BE2C (cell line): ENCODE results near the gene ZSCAN31.

Experiments used
- DNase-seq: peaks from one replicate; pipeline ENCODE4 v3.0.0-alpha.2; 2020
- H3K27me3 ChIP-seq: fragments of 250-450 bp; sonication (Bioruptor Pico); 2 replicates; pipeline ENCODE4 v1.5.1; 2020; ENCODE audit warnings: mild to moderate bottlenecking
- H3K36me3 ChIP-seq: fragments of 250-450 bp; sonication (Bioruptor Pico); 2 replicates; pipeline ENCODE4 v1.5.1; 2020; ENCODE audit warnings: mild to moderate bottlenecking
- H3K4me1 ChIP-seq: fragments of 250-450 bp; sonication (Bioruptor Pico); 2 replicates; pipeline ENCODE4 v1.5.1; 2020
- H3K4me3 ChIP-seq: 2 replicates; pipeline ENCODE4 v1.5.1; 2011; ENCODE audit warnings: low read depth, low read length
- H3K9me3 ChIP-seq: fragments of 250-450 bp; sonication (Bioruptor Pico); 2 replicates; pipeline ENCODE4 v1.5.1; 2020
- TF ChIP-seq, protein P1 (sequence below): IDR thresholded peaks from 2 replicates; pipeline ENCODE4 v1.5.1; 2012; ENCODE audit warnings: mild to moderate bottlenecking, low read depth, low read length

ZSCAN31 gene

DNA sequence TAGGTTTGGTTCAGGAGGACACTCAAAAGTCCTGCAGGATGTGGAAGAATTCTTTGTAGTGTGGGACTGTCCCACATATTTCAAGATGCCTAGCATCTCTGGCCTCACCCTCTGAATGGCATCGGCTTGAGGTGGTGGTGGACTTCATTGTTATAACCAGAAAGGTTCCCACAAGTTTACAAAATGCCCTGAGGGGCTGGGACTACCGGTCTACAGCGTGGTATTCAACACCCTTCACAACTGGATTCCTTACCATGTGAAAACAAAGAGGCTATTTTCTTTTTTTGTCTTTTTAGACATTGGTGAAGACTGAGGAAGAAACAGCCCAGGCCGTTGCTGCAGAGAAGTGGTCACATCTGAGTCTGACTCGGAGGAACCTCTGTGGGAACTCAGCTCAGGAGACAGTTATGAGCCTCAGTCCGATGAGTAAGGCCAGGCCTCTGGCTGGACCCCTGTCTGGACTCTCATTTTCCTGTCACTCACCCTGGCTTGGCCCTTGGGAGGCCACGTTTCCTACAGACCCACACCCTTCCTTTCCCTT, 39.4 kb downstream of the ZSCAN31 start:
- TF ChIP-seq, protein P1, sequence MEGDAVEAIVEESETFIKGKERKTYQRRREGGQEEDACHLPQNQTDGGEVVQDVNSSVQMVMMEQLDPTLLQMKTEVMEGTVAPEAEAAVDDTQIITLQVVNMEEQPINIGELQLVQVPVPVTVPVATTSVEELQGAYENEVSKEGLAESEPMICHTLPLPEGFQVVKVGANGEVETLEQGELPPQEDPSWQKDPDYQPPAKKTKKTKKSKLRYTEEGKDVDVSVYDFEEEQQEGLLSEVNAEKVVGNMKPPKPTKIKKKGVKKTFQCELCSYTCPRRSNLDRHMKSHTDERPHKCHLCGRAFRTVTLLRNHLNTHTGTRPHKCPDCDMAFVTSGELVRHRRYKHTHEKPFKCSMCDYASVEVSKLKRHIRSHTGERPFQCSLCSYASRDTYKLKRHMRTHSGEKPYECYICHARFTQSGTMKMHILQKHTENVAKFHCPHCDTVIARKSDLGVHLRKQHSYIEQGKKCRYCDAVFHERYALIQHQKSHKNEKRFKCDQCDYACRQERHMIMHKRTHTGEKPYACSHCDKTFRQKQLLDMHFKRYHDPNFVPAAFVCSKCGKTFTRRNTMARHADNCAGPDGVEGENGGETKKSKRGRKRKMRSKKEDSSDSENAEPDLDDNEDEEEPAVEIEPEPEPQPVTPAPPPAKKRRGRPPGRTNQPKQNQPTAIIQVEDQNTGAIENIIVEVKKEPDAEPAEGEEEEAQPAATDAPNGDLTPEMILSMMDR: no peak
- H3K4me1 ChIP-seq: no peaks in the 10 kb centered on the region
- DNase-seq: no peak
- no peaks in the 10 kb centered on the region for H3K27me3 ChIP-seq
- no peaks in the 10 kb centered on the region for H3K9me3 ChIP-seq
- H3K4me3 ChIP-seq: no peak overlapping the region
- H3K36me3 ChIP-seq: peaks cover 14% of the 10 kb centered on the region

DNA sequence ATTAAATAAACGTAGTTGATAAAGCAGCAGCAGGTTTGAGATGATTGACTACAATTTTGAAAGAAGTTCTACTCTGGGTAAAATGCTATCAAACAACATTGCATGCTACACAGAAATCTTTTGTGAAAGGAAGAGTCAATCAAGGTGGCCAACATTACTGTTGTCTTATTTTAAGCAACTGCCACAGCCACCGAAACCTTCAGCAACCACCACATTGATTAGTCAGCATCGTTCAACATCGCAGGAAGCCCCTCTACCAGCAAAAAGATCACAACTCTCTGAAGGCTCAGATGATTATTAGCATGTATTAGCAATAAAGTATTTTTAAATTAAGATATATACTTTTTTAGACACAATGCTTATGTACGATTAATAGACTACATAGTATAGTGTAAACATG, 40.6 kb downstream of the ZSCAN31 start:
- peaks cover 14% of the 10 kb centered on the region for H3K36me3 ChIP-seq
- TF ChIP-seq, protein P1: no peak
- no peaks in the 10 kb centered on the region for H3K4me1 ChIP-seq
- no peaks in the 10 kb centered on the region for H3K27me3 ChIP-seq
- no peak for DNase-seq
- no peaks in the 10 kb centered on the region for H3K9me3 ChIP-seq
- H3K4me3 ChIP-seq: no peak overlapping the region

DNA sequence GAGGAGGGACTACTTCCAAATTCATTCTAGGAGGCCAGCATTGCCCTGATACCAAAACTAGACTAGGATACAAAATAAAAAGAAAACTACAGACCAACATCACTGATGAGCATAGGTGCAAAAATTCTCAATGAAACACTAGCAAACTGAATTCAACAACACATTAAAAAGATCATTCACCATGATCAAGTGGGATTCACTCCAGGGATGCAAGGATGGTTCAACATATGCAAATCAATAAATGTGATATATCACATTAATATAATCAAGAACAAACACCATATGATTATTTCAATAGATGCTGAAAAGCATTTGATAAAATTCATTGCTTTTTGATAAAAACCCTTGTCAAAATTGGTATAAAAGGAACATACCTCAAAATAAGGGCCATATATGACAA, 44.4 kb downstream of the ZSCAN31 start:
- H3K4me1 ChIP-seq: no peaks in the 10 kb centered on the region
- H3K27me3 ChIP-seq: no peaks in the 10 kb centered on the region
- DNase-seq: no peak
- TF ChIP-seq, protein P1: no peak
- no peak overlapping the region for H3K4me3 ChIP-seq
- H3K36me3 ChIP-seq: peaks cover 21% of the 10 kb centered on the region
- no peaks in the 10 kb centered on the region for H3K9me3 ChIP-seq

DNA sequence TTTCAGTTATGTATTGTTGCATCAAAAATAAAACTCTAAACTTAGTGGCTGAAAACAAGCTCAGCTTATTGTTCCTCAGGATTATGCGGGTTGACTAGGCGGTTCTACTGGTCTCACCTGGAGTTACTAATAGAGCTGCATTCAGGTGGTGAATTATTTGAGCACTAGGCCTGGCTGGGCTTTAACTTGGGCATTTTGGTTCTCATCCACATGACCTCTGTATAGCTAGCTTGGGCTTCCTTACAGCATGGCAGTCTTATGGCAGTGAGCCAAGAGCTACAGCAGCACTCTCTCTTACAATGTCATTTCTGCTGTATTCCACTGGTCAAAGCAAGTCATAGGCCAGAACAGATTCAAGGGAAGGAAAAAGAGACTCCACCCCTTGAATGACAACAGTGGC, 53.0 kb downstream of the ZSCAN31 start:
- no peaks in the 10 kb centered on the region for H3K9me3 ChIP-seq
- no peaks in the 10 kb centered on the region for H3K27me3 ChIP-seq
- TF ChIP-seq, protein P1: no peak
- H3K36me3 ChIP-seq: peaks cover 28% of the 10 kb centered on the region
- no peaks in the 10 kb centered on the region for H3K4me1 ChIP-seq
- peak overlapping the region; percentile 12; the same call in 1 of the 2 replicates for H3K4me3 ChIP-seq
- DNase-seq: no peak

DNA sequence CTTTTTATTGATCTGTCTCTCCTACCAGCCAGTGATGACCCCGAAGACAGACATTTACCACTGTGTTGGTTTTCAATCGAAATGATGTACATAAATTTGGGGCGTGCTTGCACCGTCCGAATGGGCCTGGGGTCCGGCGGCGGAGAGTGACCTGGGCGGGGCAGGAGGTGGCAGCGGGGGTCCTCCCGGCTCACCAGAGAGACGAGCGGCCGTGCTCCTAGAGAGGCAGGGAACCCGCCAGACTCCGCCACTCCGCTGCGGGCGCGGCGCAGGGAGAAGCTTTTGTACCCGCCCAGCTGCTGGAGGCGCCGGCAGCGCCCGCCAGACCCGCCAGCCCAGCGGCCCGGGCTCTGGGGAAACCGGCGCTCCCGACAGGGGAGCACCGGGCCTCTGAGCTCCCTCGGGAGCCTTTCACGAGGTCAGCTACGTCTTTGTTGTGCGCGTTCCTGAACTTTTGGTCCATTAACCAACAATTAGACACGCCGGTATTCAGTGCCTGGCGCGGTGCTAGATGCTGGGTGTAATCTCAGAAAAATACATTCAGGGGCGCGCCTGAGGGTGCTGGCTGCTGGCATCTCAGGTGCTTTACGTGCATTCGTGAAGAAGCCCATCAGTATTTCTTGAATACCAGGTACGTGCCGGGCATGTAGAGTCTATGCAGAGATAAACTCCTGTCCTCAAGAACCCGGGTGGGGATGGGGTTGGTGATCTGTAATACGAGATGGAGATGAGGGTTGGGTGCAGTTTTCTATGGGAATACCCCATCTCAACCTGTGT, 54.5 kb downstream of the ZSCAN31 start, which contains the start of gene PGBD1:
Gene PGBD1, plus strand, starts transcription at position 285 of the 777 bp plus-strand sequence. CDS start 2,242 bp downstream, outside the sequence.
- TF ChIP-seq, protein P1: no peak
- Histone ChIP-seq H3K4me1 (no peaks in the 10 kb centered on the region), H3K9me3 (no peaks in the 10 kb centered on the region), H3K4me3 (peak within 1 kb of the TSS; percentile 95), H3K27me3 (no peaks in the 10 kb centered on the region), H3K36me3 (peaks cover 26% of the 10 kb centered on the region)
- peak; percentile 90 for DNase-seq
